Activated CD8-positive, alpha-beta memory T cell treated with anti-CD3 and anti-CD28 coated beads, Interleukin-2, amount 50 U/mL, for 48 hours (primary cell): ENCODE results near the gene CCDC179.
A peak's percentile ranks its signal among the peaks of the same experiment; 100 is the strongest.

ENCODE experiments used
- DNase-seq: peaks from one replicate; pipeline ENCODE4 v3.0.0-alpha.2; 2020

Gene CCDC179

GRCh38 chr11:22860241-22860640 is at the start of gene CCDC179:
CCDC179 (minus strand) TSS chr11:22860474; CDS start chr11:22860421, 53 bp downstream.
- no peak for DNase-seq

- no peak for DNase-seq
Measured at GRCh38 chr11:22903782-22904181, 43.5 kb upstream of the CCDC179 start.

- DNase-seq: no peak
Measured at GRCh38 chr11:22901603-22902002, 41.3 kb upstream of the CCDC179 start.

- no peak for DNase-seq
Measured at GRCh38 chr11:22900764-22901486, 40.7 kb upstream of the CCDC179 start.

GRCh38 chr11:22898036-22898435 is 37.8 kb upstream of the CCDC179 start:
- no peak for DNase-seq

GRCh38 chr11:22890227-22890626 is 30.0 kb upstream of the CCDC179 start:
- no peak for DNase-seq

- no peak for DNase-seq
Measured at GRCh38 chr11:22884217-22884616, 23.9 kb upstream of the CCDC179 start.

- DNase-seq: no peak
Measured at GRCh38 chr11:22879630-22880029, 19.4 kb upstream of the CCDC179 start.

- no peak for DNase-seq
Measured at GRCh38 chr11:22878604-22879003, 18.3 kb upstream of the CCDC179 start.

GRCh38 chr11:22878039-22878438 is 17.8 kb upstream of the CCDC179 start:
- DNase-seq: no peak

- peak; percentile 64 for DNase-seq
Measured at GRCh38 chr11:22875869-22876473, 15.7 kb upstream of the CCDC179 start.

GRCh38 chr11:22869325-22869724 is 9.1 kb upstream of the CCDC179 start:
- no peak for DNase-seq

GRCh38 chr11:22859756-22860155 is 518 bp downstream of the CCDC179 start:
- DNase-seq: no peak

- DNase-seq: no peak
Measured at GRCh38 chr11:22851477-22851876, 8.8 kb downstream of the CCDC179 start.

- no peak for DNase-seq
Measured at GRCh38 chr11:22846726-22847125, 13.5 kb downstream of the CCDC179 start.

- DNase-seq: no peak
Measured at GRCh38 chr11:22832315-22833015, 27.8 kb downstream of the CCDC179 start.

GRCh38 chr11:22830082-22830414 is 30.2 kb downstream of the CCDC179 start:
- no peak for DNase-seq

- DNase-seq: peak; percentile 96
Measured at GRCh38 chr11:22829231-22830081, 30.8 kb downstream of the CCDC179 start, which contains the start of gene SVIP. SVIP (minus strand) TSS chr11:22829801; CDS start chr11:22829748, 53 bp downstream.

GRCh38 chr11:22828373-22828772 is 31.9 kb downstream of the CCDC179 start:
- DNase-seq: no peak

GRCh38 chr11:22822203-22822602 is 38.1 kb downstream of the CCDC179 start:
- no peak for DNase-seq

- no peak for DNase-seq
Measured at GRCh38 chr11:22809893-22810292, 50.4 kb downstream of the CCDC179 start.

GRCh38 chr11:22808571-22809197 is 51.6 kb downstream of the CCDC179 start:
- no peak for DNase-seq
